Activated T-cell treated with anti-CD3 and anti-CD28 coated beads for 4 hours (primary cell): ENCODE data around the gene TMEM9.
"Not testable (repeated sequence)": the region's sequence is repeated elsewhere in the genome, so short reads cannot be mapped to it uniquely, and the experiment has no call there.

Experiments
- DNase-seq: peaks from one replicate; pipeline ENCODE4 v3.0.0-alpha.2; 2020

The TMEM9 gene

DNA sequence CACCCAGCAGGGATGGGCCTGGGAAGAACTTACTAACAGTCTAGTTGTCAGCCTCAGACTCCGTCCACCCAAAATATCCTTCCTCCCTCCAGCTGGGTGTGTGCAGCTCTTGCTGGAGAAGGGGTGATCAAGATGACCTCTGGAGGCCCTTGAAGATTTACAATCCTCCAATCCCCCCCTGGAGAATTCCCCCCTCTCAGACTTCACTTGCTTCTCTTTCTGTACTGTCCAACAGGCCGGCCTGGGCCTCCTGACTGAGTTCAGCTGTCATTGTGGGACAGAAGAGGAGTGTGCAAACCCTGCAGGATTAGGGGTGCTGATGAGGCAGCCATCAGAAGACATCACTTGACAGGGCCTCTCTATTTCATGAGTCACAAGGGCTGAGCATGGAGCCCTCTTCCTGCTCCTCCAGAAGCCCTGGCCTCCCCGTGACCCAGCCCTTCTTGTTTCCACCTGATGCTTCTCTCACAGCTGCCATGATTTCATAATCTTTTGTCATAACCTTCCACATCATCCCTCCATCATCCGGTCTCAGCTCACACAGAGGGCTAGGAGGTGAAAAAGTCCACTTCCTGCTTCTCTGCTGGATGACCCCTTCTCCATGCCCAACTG is 18.8 kb upstream of the TMEM9 start:
- no peak for DNase-seq

DNA sequence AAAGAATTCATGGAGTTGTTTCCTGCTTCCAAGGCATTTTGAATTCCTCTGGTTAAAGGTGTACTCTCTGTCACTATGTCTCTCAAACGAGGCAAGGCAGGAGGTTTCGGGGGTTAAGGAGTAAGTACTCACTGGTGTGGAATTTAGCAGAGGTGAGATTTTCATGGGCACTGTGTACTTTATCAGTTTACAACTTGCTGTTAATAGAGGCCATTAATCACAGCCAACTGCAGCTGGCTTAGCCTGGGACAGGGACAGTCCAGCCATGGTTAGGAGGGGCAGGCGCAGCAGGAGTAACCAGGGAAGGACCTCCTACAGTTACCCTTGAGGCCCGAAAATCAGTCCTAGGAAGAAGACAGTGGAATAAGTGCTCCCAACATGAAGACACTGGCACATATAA is 18.1 kb upstream of the TMEM9 start:
- no peak for DNase-seq

DNA sequence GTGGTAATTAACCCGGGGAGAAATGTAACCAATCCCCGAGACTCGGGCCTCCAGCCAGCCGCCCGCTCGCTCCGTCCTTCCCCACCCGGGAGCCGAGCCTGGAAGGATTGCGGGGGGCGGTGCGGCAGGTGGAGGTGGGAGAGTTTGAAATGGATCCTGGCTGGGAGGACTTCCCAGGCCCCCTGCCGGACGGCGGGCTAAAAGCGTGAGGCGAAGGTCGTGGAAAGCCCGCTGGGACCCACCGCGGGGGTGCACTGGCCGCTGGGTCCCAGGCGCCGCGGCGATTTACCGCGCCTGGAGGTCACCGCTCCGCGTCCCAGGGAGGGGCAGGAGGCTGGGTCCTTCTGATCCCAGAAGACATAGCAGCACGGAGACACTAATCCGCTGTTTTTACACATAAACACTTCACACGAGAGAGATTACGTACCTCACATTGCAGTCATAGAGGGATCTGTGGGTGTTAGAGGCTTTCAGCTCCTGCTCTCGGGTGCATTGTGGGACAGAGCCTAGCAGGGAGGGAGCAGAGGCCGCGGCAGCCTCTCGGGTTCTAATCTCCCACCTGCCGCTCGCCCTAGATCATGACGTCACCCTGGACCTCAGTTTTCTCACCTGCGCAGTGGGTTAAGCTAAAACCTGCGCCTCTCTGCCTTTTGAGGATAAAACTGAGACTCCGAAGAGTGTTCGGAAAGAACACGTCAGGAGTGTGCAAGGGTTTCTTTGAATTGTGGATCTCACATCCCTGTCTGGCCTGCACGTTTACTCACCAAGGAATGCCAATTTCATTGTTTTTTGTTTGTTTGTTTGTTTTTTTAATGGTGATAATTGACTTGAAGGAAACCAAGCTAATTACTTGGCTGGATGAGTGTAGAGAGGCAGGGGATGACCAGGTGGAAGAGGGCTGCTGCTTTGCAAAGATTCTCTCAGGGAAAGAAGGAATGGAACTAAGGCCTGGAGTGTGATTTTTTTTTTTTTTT is 17.1 kb upstream of the TMEM9 start:
- no peak for DNase-seq

DNA sequence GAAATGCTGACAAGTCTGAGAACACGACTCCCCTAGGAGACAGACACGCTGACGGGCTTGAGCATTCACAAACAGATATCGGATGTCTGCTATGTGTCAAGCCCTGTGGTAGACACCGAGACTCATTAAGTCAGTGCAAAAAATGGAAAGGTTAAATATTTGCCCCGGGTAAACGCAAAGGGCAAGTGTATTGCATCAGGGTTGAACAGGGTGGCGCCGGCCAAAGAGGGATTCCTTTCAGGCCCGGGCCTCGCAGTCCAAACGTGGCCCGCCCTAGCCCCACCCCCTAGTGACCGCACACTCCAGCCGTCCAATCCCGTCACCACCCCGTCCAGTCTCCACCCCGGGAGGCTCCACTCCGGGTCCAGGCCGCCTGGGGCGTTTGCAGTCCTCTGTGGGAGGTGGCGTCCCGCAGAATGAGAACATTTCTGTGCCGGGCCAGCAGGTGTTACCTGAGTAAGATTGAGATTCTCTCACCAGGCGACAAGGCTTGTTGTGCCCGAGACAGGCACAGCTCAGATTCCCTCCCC is 16.3 kb upstream of the TMEM9 start:
- DNase-seq, result peak; percentile 27

DNA sequence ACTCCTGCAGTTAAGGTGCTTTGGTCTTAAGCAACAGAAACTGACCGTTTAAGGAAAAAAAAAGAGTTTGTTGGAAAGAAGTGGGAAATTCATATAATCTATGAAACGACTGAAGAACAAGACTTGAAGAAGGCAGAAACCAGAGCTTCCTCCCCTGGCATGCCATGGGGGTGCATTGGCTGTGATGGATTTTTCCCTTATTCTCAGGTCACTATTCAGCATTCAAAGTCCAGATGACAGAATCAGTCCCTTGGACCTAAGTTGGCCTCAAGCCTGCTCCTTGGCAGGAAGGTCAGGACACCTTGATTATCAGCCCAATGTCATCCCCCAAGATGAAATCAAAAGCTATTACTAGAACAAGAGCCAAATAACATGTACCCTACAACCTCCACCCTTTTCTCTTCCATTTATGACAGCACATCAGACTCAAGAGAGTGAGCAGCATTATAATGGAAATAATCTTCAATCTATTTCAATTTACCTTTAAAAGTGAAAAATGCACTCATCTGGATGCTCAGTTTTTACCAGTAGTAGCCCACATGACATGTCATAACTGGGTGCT is 15.8 kb upstream of the TMEM9 start:
- no peak for DNase-seq

DNA sequence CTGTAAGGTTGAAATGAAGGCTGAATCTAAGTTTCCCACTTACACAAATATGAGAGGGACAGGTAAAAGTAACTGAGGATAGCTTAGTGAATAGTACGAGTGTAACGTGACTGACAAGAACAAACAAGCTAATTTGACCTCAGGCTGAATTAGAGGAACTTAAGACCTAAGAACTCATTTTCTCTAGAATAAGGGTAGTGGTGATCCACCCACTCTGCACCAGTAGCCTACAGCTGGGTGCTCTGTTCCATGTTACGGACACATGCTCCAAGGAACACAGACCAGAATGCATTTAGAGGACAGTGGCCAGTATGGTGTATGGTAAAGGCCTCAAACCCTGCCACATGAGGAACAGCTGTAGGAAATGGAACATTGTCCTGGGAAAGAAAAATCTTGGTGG is 14.9 kb upstream of the TMEM9 start:
- DNase-seq, result no peak

DNA sequence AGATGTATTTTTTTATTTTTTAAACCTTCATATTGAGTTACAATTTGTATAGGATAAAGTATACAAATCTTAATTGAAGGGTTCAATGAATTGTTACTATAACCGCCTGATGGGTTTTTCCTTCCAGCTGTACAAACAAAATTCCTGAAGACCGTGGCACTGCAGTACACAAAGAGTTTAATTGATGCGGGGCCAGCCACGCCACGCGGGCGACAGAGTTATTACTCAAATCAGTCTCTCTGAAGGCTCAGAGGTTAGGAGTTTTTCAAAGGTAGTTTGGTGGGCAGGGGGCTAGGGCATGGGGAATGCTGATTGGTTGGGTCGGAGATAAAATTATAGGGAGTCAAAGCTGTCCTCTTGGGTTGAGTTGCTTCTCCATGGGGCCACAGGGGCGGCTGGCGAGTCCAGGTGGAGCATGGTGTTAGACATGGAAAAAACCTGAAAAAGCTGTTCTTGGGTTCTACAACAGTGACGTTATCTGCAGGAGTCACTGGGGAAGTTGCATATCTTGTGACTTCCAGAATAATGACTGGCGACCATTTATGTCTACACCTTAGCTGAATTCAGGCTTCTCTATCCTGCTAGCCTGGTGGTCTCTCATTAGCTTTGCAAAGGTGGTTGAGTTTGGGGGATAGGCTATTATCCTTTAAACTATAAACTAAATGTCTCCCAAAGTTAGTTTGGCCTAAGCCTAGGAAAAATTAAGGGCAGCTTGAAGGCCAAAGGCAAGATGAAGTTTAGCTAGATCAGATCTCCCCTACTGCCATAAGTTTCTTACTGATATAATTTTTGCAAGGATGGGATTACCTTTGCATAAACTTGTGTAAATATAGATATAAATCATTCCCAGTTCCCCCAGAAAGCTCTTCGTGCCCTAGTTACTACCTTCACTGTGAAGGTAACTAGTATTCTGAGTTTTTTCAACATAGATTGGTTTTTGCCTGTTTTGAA is 13.0 kb upstream of the TMEM9 start:
- no peak for DNase-seq

DNA sequence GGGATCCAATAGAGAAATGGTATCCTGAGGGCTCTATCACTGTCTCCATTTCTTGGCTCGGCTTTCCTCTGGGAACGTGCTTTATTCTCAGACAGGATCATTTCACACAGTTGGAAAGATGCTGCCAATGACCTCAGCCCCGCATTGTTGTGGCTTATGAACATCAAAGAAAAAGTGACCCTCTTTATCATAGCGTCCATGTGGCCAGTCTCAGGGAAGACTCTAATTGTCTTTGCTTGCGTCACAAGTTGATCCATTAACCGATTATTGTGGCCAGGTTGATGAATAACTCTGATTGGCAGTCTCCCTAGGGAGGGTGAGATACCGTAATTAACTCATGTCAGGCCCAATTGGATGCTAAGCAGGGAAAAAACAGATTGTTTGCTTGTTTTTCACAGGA is 10.4 kb upstream of the TMEM9 start:
- DNase-seq, result no peak

DNA sequence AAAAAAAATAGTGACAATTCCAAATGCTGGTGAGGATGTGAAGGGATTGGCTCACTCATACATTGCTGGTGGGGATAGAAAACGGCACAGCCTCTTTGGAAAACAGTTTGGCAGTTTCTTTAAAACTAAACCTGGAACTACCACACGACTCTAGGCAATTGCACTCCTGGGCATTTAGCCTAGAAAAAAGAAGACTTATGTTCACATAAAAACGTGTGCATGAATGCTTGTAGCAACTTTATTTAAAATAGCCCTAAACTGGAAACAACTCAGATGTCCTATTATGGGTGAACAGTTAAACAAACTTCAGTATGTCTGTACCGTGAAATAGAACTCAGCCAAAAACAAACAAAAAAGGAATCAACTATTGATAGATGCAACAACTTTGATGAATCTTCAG is 9.4 kb upstream of the TMEM9 start:
- DNase-seq, result no peak

DNA sequence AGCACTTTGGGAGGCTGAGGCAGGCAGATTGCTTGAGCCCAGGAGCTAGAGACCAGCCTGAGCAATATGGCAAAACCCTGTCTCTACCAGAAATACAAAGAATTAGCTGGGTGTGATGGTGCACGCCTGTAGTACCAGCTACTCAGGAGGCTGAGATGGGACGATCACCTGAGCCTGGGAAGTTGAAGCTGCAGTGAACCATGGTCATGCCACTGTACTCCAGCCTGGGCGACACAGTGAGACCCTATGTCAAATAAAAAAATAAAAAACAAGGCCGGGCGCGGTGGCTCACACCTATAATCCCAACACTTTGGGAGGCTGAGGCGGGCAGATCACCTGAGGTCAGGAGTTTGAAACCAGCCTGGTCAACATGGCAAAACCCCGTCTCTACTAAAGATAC is 8.8 kb upstream of the TMEM9 start:
- not testable (repeated sequence) for DNase-seq

DNA sequence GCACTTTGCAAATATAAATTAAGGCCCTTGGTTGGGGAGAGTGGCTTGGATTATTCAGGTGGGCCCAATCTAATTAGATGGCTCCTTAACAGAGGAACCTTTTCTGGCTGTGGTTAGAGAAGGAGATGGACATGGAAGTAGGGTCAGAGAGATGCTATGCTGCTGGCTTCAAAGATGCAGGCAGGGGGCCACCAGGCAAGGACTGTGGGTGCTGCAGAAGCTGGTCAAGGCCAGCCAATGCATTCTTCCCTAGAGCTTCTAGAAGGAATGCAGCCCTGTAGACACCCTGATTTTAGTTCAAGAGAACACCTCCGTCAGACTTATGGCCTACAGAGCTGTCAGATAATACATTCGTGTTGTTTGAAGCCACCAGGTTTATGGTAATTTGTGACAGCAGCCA is 3.7 kb upstream of the TMEM9 start:
- DNase-seq, result no peak

DNA sequence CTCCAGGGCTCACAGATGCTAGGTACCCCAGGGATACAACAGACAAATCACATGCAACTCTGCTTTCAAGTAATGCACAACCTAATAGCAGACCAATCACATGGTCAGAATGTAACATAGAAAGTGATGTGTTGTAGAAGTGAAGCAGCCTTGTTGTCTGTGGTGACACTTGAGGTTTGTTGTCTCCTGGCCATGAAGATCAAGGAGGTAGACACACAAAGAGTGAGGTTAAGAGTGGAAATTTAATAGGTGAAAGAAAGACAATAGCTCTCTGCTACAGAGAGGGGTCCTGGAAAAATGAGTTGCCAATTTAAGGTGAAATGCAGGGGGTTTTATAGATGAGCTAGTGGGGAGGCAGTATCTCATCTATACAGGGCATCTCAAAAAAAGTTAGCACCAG is 2.5 kb upstream of the TMEM9 start:
- DNase-seq, result no peak

DNA sequence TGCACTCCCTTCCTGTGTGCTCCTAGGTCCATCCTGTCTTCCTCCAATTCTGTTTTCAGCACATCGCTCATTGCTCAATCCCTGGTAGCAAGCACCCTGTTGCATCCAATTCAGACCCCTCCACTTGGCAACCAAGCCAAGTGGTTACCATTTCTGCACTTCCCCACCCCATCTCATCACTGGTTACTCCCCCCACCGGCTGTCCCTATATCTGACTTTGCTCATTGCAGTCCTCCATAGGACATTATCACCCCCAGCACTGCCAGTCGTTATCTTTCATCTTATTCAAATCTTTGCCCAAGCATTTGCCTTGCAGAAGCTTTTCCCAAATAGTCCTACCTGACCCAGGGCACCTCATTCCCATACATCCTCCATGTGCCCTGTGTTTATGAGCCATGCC is 2.1 kb upstream of the TMEM9 start:
- DNase-seq, result no peak

DNA sequence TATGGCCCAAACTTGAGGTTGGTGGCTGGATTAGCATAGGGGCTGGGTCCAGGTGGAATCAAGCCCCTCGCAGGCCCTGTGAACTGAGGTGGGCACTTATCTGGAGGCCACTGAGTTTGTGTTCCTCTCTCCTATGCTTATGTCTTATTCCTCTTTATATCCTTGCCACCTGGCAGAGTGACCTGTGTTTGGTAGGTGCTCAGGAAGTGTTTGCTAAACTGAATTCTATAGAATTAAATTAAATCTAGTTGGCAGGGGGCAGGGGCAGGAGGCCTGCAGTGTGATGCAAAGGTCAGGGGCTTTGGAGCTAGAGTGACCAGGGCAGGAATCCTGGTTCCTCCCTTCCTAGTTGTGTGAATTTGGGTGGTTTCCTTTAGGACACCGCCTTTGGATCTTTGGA is 1.1 kb upstream of the TMEM9 start:
- no peak for DNase-seq

DNA sequence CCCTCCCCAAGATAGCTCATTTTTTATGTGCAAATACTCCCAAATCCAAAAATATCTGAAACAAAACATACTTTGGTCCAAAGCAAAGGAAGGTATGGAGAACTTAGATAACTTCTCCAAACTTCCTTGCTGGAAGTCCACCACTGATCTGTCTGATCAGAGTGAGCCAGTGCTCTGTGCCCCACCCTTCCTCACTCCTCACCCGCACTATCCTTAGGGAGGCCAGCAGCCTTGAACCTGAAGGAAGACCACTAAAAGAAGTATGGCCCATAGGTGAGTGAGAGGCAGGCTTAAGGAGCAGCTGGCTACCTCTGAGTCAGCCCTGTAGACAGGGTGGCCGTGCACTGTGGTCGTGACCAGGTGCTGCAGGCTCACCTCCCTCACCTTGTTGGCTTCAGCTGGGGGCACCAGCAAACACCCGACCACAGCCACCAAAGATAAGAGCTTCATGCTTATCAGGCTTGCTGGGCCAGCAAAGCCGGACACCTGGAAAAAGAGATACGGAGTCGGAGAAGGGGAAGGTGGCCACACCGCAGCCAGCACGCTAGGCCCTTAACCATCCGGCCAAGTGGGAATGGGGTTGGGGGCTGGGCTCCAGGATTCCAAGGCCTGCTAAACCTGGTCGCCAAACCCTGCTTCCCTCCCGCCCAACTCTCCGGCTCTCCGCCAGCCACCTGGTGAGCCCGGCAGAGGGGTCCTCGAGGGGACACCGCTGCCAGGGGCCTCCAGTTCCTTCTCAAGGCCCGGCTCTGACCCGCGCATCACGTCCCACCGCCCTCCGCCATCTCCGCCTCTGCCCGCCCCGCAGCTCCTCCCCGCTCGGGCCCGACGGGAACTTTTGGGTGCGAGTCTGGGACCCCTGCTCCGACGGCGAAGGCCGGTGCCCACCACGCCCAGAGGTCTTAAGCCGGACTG is 543 bp downstream of the TMEM9 start:
- DNase-seq, result no peak

DNA sequence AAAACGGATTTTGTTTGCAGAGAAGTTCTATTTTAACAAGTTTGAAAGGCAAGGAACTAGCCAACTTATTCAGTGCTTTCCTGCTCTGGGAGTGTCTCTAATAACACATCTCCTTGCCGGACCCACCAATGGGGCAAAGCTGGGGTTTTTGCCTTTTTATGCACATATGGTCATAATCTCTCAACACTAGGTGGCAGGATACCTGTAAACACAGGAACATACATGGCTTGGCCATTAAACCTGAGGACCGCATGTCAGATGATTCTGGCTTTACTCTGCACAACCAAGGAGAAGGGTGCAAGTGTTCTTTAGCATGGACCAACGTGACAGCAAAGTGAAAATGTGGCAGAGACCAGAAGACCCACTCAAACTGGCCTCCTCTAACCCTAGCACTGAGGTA is 4.9 kb downstream of the TMEM9 start:
- DNase-seq, result no peak

DNA sequence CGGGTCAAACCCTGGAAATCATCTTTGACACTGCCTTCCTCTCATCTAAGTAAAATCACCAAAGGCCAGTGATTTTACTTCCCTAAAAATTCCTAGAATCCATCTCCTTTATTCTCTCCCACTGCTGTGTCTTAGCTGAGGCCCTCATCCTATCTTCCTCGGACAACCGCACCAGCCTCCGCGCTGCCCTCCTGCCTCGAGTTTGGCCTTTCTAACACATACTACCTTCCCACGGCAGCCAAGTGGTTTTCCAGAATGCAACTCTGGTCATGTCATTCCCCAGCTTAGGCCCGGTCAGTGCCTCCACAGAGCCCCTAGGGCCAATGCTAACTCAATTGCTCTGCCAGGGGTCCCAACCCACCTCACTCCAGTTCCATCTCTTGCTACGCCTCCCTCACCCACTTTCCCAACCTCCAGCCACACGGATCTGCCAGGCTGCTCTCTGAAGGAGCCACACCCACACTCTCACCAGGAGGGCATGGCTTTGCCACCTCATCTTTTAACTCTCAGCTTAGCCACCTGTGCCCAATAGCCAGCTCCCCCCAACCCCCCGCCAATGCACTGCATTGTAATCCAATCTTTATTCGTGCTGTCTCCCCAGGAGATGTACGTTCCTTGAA is 6.8 kb downstream of the TMEM9 start:
- no peak for DNase-seq

DNA sequence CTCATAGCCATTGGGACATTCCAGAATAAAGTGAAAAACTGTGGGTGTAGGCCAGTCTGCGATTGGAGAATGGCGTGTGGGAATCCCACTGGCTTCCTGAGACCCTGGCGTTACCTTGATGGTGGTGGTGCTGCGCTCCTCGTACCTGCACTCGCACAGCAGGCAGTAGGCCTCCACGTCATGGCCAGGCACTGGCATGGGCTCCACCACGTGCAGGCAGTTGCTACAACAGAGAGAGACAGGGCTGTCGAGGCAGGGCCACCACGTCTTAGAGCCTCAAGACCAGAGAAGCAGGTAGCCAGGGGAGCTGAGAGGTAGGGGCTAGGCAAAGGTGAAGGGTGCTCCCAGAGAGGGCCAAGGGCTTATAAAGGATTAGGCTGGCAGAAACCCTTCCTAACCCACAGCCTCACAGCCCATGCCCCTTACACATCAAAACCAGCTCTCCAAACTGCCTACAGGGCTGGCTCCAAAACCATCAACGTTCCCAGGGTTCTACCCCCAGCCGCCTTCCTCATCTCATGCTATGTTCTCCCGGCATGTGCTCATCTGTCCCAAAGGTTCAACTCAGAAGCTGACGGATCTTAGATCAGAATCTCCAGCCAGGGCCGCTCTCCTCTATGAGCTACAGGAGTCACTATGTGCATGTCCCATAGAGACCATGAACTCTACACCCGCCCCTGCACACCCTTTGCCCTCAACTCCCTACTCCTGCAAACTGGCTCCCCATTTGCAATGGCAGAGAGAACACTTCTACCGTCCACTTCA is 7.5 kb downstream of the TMEM9 start:
- DNase-seq, result no peak

DNA sequence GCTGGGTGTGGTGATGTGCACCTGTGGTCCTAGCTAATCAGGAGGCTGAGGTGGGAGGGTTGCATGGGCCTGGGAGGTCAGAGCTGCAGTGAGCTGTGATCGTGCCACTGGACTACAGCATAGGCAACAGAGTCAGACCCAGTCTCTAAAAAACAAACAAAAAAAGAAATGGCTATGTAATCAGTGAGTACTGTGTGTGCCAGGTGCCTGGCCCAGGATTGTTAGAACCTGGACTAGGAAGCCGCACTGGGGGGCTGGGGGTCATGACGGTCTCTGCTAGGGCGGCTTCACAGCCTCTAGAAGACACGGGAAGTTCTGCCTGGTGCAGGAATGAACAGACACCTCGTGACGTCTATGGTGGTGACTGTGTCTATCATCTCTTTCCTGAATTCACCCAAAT is 8.5 kb downstream of the TMEM9 start:
- DNase-seq, result no peak

DNA sequence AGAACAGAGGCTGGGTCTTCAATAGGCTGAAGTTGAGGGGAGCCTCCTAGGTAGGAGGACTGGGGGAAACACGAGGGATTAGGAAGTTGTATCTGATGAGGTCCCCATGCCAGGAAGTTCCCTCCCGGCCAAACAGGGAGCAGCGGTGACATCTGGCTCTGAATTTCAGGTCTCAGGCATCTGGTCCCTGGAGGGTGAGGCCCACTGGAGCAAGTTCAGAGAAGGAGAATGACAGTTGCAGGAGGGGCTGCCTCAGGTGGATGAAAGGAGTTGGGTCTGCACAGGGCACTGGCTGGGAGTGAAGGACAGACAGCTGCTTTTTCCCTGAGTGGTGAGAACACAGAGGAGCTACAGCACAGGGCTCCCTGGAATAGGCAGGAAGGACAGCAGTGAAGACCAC is 9.1 kb downstream of the TMEM9 start:
- DNase-seq, result no peak
